Neural crest cell (in vitro differentiated cells): ENCODE measurements around the gene TCF20. TPM values are rescaled to one million over a fixed set of nuclear protein-coding genes. Genes with fewer than 3 reads are reported as not detected.

Experiments used
- DNase-seq: peaks from one replicate; pipeline ENCODE4 v3.0.0; 2021; ENCODE audit warnings: low read depth, mixed read lengths, low spot score
- H3K27ac Mint-ChIP-seq: one replicate; pipeline ENCODE4 v1.8.0; 2021; ENCODE audit warnings: mild to moderate bottlenecking, mixed read lengths; ENCODE audit not compliant: unreplicated experiment
- H3K27me3 Mint-ChIP-seq: 2 replicates; pipeline ENCODE4 v1.8.0; 2021; ENCODE audit warnings: low read depth, mild to moderate bottlenecking, mixed read lengths
- H3K36me3 Mint-ChIP-seq: 2 replicates; pipeline ENCODE4 v1.8.0; 2021; ENCODE audit warnings: low read depth, mild to moderate bottlenecking, mixed read lengths
- H3K4me1 Mint-ChIP-seq: 2 replicates; pipeline ENCODE4 v1.8.0; 2021; ENCODE audit warnings: mixed read lengths
- H3K4me3 Mint-ChIP-seq: one replicate; pipeline ENCODE4 v1.8.0; 2021; ENCODE audit warnings: mild to moderate bottlenecking, mixed read lengths
- H3K9me3 Mint-ChIP-seq: 2 replicates; pipeline ENCODE4 v1.8.0; 2021; ENCODE audit warnings: mixed read lengths
- total RNA-seq: library from RNA; stranded (reverse); gene quantifications from 2 replicates; pipeline ENCODE4 v1.2.1, GENCODE V29; 2021
- TF ChIP-seq, protein P1 (sequence below): fragments of 200-600 bp; sonication (generic); conservative IDR thresholded peaks from 2 replicates; pipeline ENCODE4 v1.5.0; 2021; ENCODE audit warnings: antibody characterized with exemption, mild to moderate bottlenecking

The TCF20 gene
- total RNA-seq, 1 donor from 2014 or later: 67.5 TPM

DNA sequence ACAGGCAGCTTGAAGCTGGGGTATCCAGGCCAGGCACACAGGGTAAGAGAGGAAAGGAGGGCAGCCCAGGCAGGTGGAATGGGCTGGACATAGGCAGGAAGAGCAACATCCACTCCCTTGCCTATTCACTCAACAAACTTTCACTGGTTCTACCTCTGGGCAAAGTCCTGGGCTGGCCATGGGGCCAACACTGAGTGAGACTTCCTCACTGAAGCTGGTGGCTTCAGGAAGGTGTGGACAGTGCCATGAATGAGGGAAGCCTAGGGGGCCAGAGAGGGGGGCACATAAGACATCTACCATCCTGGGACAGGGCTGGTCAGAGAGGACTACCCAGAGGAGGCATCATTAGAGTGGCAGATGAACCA is 44.9 kb upstream of the TCF20 start:
- TF ChIP-seq, protein P1, sequence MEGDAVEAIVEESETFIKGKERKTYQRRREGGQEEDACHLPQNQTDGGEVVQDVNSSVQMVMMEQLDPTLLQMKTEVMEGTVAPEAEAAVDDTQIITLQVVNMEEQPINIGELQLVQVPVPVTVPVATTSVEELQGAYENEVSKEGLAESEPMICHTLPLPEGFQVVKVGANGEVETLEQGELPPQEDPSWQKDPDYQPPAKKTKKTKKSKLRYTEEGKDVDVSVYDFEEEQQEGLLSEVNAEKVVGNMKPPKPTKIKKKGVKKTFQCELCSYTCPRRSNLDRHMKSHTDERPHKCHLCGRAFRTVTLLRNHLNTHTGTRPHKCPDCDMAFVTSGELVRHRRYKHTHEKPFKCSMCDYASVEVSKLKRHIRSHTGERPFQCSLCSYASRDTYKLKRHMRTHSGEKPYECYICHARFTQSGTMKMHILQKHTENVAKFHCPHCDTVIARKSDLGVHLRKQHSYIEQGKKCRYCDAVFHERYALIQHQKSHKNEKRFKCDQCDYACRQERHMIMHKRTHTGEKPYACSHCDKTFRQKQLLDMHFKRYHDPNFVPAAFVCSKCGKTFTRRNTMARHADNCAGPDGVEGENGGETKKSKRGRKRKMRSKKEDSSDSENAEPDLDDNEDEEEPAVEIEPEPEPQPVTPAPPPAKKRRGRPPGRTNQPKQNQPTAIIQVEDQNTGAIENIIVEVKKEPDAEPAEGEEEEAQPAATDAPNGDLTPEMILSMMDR: no peak
- Mint-ChIP-seq H3K4me3 (no peak overlapping the region), H3K27me3 (peaks cover 1% of the 10 kb centered on the region), H3K36me3 (no peaks in the 10 kb centered on the region), H3K9me3 (no peaks in the 10 kb centered on the region), H3K27ac (no peak overlapping the region), H3K4me1 (peaks cover 27% of the 10 kb centered on the region)
- DNase-seq: no peak

DNA sequence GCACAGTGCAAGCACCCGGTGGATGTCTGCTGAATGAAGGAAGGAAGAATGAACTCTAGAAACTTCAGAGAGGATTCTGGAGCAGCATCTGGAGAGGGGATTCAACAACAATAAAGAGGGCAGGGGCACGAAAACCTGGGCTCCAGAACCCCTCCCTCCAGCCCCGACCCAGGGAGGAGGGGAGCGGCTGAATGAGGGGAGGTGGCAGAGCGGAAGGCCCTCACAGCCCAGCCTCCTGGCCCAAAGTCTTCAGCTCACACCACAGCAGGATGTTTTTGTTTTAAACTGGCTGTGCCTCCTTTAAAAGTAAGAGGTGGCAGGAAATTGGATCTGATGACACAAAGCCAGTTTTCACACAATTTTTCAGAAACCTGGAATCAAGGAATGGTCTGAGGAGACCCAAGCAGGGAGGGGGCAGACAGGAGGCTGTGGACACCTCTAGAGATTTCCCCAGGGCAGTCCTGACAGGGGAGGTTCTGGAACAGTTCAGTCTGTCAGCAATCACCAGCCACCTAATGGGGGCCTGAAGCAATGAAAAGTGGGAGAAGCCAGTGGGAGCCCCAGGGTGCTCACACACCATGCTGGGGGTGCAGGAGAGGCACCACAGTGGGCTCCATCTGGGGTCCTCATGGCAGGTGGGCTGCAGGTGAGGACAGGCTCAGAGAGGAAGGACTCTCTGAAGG is 44.4 kb upstream of the TCF20 start:
- H3K27me3 Mint-ChIP-seq: peaks cover 2% of the 10 kb centered on the region
- no peak overlapping the region for H3K4me3 Mint-ChIP-seq
- H3K27ac Mint-ChIP-seq: no peak overlapping the region
- H3K4me1 Mint-ChIP-seq: peaks cover 27% of the 10 kb centered on the region
- TF ChIP-seq, protein P1: no peak
- DNase-seq: no peak
- H3K9me3 Mint-ChIP-seq: no peaks in the 10 kb centered on the region
- H3K36me3 Mint-ChIP-seq: no peaks in the 10 kb centered on the region

DNA sequence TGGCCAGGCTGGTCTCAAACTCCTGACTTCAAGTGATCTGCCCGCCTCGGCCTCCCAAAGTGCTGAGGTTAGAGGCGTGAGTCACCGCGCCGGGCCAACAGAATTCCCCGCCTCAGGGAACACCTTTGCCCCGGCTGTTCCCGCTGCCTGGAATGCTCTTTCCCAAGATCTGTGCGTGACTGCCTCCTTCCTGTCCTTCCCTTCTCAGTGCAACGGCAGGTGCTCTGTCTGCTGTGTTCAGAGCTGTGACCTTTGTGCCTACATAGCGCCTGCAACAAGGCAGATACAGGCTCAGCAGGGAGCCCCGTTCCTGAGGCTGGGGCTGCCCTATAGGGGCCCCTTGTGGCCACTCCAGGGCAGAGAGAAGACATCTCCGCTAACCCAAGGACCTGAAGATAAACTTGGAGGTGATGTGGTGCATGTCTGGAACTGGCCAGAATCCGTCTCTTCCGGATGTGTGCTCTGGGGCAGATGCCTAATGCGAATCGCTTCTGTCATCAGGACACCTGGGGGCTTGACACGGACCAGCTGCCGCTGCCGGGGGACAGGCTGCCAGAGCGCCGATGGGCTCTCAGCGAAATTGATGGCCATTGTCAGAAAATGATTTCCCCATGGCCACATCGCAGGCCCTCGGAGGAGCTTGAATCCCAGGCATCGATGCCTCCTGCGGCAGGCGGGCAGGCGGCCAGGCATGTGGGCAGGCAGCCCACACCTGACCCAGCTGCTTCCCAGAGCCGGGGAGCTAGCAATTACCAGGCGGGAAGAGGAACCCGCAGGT is 43.5 kb upstream of the TCF20 start:
- no peak overlapping the region for H3K4me3 Mint-ChIP-seq

DNA sequence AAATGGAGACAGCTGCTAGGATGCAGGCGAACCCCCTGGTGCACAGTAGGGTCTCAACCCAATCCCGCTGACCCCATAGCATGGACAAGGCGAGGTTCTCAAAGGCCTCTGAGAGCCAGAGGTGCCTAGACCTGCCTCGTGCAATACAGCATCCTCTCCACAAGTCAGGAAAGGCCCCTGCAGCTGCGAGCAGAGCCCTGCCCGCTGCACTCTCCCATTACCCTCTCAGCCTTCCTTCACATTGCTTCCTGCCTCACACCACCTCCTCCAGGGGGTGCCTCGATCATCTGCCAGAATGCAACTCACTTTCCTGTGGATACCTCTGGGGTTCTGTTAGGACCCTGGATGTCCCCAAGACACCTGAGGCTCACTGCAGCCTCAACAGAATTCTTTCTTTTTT is 42.8 kb upstream of the TCF20 start:
- TF ChIP-seq, protein P1: no peak
- no peak overlapping the region for H3K27ac Mint-ChIP-seq
- H3K4me3 Mint-ChIP-seq: no peak overlapping the region
- H3K4me1 Mint-ChIP-seq: peaks cover 26% of the 10 kb centered on the region
- H3K27me3 Mint-ChIP-seq: peaks cover 2% of the 10 kb centered on the region
- no peak for DNase-seq
- no peaks in the 10 kb centered on the region for H3K9me3 Mint-ChIP-seq
- no peaks in the 10 kb centered on the region for H3K36me3 Mint-ChIP-seq

More for the DNA sequence above, 43.5 kb upstream of the TCF20 start:
- no peaks in the 10 kb centered on the region for H3K9me3 Mint-ChIP-seq
- H3K27me3 Mint-ChIP-seq: peaks cover 2% of the 10 kb centered on the region
- no peak overlapping the region for H3K27ac Mint-ChIP-seq
- no peaks in the 10 kb centered on the region for H3K36me3 Mint-ChIP-seq
- TF ChIP-seq, protein P1: peak; percentile 64
- peaks cover 29% of the 10 kb centered on the region for H3K4me1 Mint-ChIP-seq
- peak; percentile 28 for DNase-seq

DNA sequence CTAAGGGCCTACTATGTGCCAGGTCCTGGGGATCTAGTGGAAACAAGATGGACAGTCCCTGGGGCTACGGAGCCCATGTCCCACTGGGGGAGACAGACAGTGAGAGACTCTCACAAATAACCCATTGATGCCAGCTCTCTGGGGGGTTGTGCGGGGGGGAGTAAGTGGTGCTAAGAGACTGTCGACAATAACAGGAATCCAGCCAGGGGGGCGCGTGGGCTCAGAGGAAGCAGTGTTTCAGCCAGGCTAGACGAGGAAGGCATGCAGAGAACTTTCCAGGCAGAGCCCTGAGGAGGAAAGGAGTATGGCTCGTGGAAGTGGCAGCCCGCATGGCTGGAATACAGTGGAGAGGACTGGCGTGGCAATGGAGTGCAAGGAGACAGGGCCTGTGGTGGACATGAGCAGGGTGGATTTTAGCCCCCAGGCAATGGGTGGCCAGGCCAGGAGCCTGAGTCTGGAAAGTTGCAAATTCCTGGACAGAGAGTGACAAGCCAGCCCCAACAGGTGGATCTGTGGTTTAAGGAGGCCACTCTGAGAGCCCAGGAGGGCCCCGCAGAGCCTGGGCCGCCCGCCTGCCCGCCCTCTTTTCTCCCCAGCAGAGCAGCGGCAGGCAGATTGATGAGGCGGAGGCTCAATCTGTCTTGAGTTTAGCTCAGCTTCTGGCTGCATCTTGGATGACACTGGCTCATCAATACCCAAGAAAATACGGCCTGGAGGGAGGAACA is 40.0 kb upstream of the TCF20 start:
- no peaks in the 10 kb centered on the region for H3K36me3 Mint-ChIP-seq
- H3K9me3 Mint-ChIP-seq: no peaks in the 10 kb centered on the region
- peaks cover 4% of the 10 kb centered on the region for H3K27me3 Mint-ChIP-seq
- H3K27ac Mint-ChIP-seq: peak overlapping the region; percentile 17
- TF ChIP-seq, protein P1: no peak
- peak overlapping the region; percentile 8 for H3K4me3 Mint-ChIP-seq
- H3K4me1 Mint-ChIP-seq: peaks cover 19% of the 10 kb centered on the region
- no peak for DNase-seq
